Smooth muscle cell (in vitro differentiated cells): ENCODE data around the gene LRFN2. TPM values are rescaled to one million over a fixed set of nuclear protein-coding genes. Genes with fewer than 3 reads are reported as not detected.

Experiments used
- DNase-seq: peaks from one replicate; lab custom pipeline; 2025; ENCODE audit not compliant: unreplicated experiment; lab: John Stamatoyannopoulos, UW
- H2AFZ ChIP-seq: fragments of 200-600 bp; sonication (generic); 2 replicates; pipeline ENCODE4 v1.6.0; 2016; ENCODE audit warnings: antibody characterized with exemption, low read depth, mild to moderate bottlenecking
- H3F3A ChIP-seq: fragments of 200-600 bp; sonication (generic); 2 replicates; pipeline ENCODE4 v1.6.0; 2017; ENCODE audit warnings: antibody characterized with exemption, low read depth
- H3K27ac ChIP-seq: fragments of 200-600 bp; sonication (generic); 2 replicates; pipeline ENCODE4 v1.5.1; 2016; ENCODE audit warnings: low read depth, mild to moderate bottlenecking
- H3K27me3 ChIP-seq: fragments of 200-600 bp; sonication (generic); 2 replicates; pipeline ENCODE4 v1.6.1; 2016; ENCODE audit warnings: low read depth, mild to moderate bottlenecking
- H3K36me3 ChIP-seq: fragments of 200-600 bp; sonication (generic); 2 replicates; pipeline ENCODE4 v1.5.1; 2016; ENCODE audit warnings: low read depth
- H3K4me1 ChIP-seq: fragments of 200-600 bp; sonication (generic); 2 replicates; pipeline ENCODE4 v1.5.1; 2016; ENCODE audit warnings: low read depth
- H3K4me2 ChIP-seq: fragments of 200-600 bp; sonication (generic); 2 replicates; pipeline ENCODE4 v1.6.0; 2016; ENCODE audit warnings: mild to moderate bottlenecking
- H3K4me3 ChIP-seq: fragments of 200-600 bp; sonication (generic); 2 replicates; pipeline ENCODE4 v1.5.1; 2016; ENCODE audit warnings: mild to moderate bottlenecking
- H3K79me2 ChIP-seq: fragments of 200-600 bp; sonication (generic); 2 replicates; pipeline ENCODE4 v1.6.0; 2016; ENCODE audit warnings: low read depth, mild to moderate bottlenecking
- H3K9ac ChIP-seq: fragments of 200-600 bp; sonication (generic); 2 replicates; pipeline ENCODE4 v1.6.0; 2016; ENCODE audit warnings: low read depth
- H3K9me3 ChIP-seq: fragments of 200-600 bp; sonication (generic); replicated peaks from 2 replicates; pipeline ENCODE4 v1.5.1; 2016; ENCODE audit warnings: low read depth
- H4K20me1 ChIP-seq: fragments of 200-600 bp; sonication (generic); 2 replicates; pipeline ENCODE4 v1.6.0; 2016; ENCODE audit warnings: low read depth
- CTCF ChIP-seq: fragments of 200-600 bp; sonication (generic); IDR thresholded peaks from 2 replicates; pipeline ENCODE4 v1.5.1; 2017; ENCODE audit warnings: borderline replicate concordance, mild to moderate bottlenecking, antibody characterized with exemption; ENCODE audit not compliant: insufficient read depth, poor library complexity, severe bottlenecking
- WGBS: methylation state at CpG from one replicate; pipeline ENCODE4 v1.1.7; 2016; ENCODE audit warnings: low lambda C conversion rate; 5-methylcytosine and 5-hydroxymethylcytosine counted together
- polyA plus RNA-seq: library from polyadenylated mRNA; unstranded; fragments of >200 nt; fragmentation: Nextera tagmentation; extraction: Ambion mirVana; gene quantifications from 2 replicates; pipeline ENCODE4 v1.2.1, GENCODE V29; 2016
- total RNA-seq: library from RNA; depleted of rRNA; stranded (reverse); fragments of >200 nt; gene quantifications from 2 replicates; pipeline ENCODE4 v1.2.3, GENCODE V29; 2014

The LRFN2 gene
- total and polyA plus RNA-seq, 2 experiments from 2014 or later = 0.04 to 0.57 TPM

GRCh38 chr6:40392589-40392988, 194.6 kb downstream of the LRFN2 start:
- no peak overlapping the region for H3K4me2 ChIP-seq
- H3K9ac ChIP-seq = no peak overlapping the region
- H3K4me3 ChIP-seq = no peak overlapping the region
- no peaks in the 10 kb centered on the region for H4K20me1 ChIP-seq
- no peaks in the 10 kb centered on the region for H3K9me3 ChIP-seq
- DNase-seq = no peak
- TF ChIP-seq CTCF = no peak
- no peak overlapping the region for H3K27ac ChIP-seq
- 96% methylated on average over 16 of the region's 16 CpGs for WGBS
- no peaks in the 10 kb centered on the region for H3K36me3 ChIP-seq
- no peaks in the 10 kb centered on the region for H3K4me1 ChIP-seq
- H3F3A ChIP-seq = no peaks in the 10 kb centered on the region
- no peaks in the 10 kb centered on the region for H3K79me2 ChIP-seq
- H2AFZ ChIP-seq = no peak overlapping the region
- peaks cover 24% of the 10 kb centered on the region for H3K27me3 ChIP-seq

- Histone ChIP-seq H3K36me3 (no peaks in the 10 kb centered on the region), H3K27ac (no peak overlapping the region), H3K4me1 (no peaks in the 10 kb centered on the region), H3K9me3 (no peaks in the 10 kb centered on the region), H3K4me2 (no peak overlapping the region), H3K79me2 (no peaks in the 10 kb centered on the region), H3K27me3 (peaks cover 25% of the 10 kb centered on the region), H3F3A (no peaks in the 10 kb centered on the region), H3K9ac (no peak overlapping the region), H2AFZ (no peak overlapping the region), H4K20me1 (no peaks in the 10 kb centered on the region), H3K4me3 (no peak overlapping the region)
- DNase-seq = no peak
- 91% methylated on average over 31 of the region's 40 CpGs for WGBS
- no peak for TF ChIP-seq CTCF
Measured at GRCh38 chr6:40391851-40392517, 195.2 kb downstream of the LRFN2 start.

DNA sequence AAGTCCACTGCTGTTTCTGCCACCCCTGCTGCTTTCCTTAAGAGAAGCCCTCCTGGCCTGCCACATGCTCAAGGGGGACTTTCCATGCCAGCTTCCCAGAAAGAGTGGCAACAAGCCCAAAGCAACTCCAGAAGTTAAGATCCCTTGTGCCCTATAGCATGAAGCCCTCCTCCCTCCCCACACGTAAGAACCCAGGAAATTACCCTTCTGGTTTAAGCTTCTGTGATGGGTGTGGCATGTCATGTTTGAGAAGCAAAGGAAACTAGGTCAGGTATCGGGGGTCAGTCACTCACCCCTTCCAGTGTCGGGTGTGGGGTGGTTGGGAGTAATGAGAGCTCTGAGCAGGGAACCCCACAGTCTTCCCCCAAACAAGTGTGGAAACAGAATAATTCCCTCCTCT, 196.1 kb downstream of the LRFN2 start:
- Histone ChIP-seq H3K27me3 (peaks cover 31% of the 10 kb centered on the region), H2AFZ (no peak overlapping the region), H3K27ac (no peak overlapping the region), H3K79me2 (no peaks in the 10 kb centered on the region), H3K36me3 (no peaks in the 10 kb centered on the region), H3K4me2 (no peak overlapping the region), H3F3A (no peaks in the 10 kb centered on the region), H3K9me3 (no peaks in the 10 kb centered on the region), H4K20me1 (no peaks in the 10 kb centered on the region), H3K4me3 (no peak overlapping the region), H3K4me1 (no peaks in the 10 kb centered on the region), H3K9ac (no peak overlapping the region)
- WGBS = 94% methylated on average over 3 of the region's 3 CpGs
- TF ChIP-seq CTCF = no peak
- no peak for DNase-seq
